ENCODE results near the gene GMPS. TPM values are rescaled to one million over a fixed set of nuclear protein-coding genes. Genes with fewer than 3 reads are reported as not detected.

The GMPS gene
- total RNA-seq, 1 donor, result 41.3 TPM

DNA sequence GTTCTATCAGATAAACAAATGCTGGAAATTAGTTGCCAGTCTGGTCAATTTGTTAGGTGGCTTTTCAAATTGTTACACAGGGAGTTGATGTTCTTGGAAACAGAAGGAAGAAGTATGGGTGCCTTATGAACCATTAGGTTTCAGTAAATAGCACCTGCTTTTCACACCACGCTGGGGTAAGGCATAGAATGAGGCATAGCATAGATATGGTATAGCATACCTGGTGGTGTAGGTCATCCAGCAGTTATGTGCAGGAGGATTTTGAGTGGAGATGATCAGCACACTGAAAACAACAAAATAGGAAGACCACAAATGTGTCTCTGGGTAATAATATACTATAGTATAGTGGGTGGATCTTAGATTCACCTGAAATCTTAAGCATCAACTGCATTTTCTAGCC lies 121.4 kb downstream of the GMPS start:
- Histone ChIP-seq H3K79me2 (ENCODE audit: insufficient read depth, low read length) (no peaks in the 10 kb centered on the region), H3K36me3 (ENCODE audit: insufficient read depth, low read length) (no peaks in the 10 kb centered on the region), H4K20me1 (ENCODE audit: insufficient read depth, low read length) (no peaks in the 10 kb centered on the region), H3K9me3 (ENCODE audit: low read depth, low read length) (no peaks in the 10 kb centered on the region), H3K4me2 (ENCODE audit: insufficient read depth, low read length) (no peak overlapping the region), H3K27ac (ENCODE audit: low read depth, low read length) (no peak overlapping the region), H3K27me3 (ENCODE audit: insufficient read depth, low read length) (no peaks in the 10 kb centered on the region), H3K4me1 (ENCODE audit: insufficient read depth, low read length) (no peaks in the 10 kb centered on the region), H3K4me3 (ENCODE audit: insufficient read depth, low read length) (no peak overlapping the region), H2AFZ (ENCODE audit: low read length) (no peak overlapping the region)
- DNase-seq (ENCODE audit: insufficient read length, low spot score, missing footprints), result no peak
- TF ChIP-seq, protein P1, sequence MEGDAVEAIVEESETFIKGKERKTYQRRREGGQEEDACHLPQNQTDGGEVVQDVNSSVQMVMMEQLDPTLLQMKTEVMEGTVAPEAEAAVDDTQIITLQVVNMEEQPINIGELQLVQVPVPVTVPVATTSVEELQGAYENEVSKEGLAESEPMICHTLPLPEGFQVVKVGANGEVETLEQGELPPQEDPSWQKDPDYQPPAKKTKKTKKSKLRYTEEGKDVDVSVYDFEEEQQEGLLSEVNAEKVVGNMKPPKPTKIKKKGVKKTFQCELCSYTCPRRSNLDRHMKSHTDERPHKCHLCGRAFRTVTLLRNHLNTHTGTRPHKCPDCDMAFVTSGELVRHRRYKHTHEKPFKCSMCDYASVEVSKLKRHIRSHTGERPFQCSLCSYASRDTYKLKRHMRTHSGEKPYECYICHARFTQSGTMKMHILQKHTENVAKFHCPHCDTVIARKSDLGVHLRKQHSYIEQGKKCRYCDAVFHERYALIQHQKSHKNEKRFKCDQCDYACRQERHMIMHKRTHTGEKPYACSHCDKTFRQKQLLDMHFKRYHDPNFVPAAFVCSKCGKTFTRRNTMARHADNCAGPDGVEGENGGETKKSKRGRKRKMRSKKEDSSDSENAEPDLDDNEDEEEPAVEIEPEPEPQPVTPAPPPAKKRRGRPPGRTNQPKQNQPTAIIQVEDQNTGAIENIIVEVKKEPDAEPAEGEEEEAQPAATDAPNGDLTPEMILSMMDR (IDR thresholded peaks at IDR 0.05; ENCODE audit: extremely low read depth, low read depth, low read length), result no peak

Other genes with a start within 250 kb of the GMPS start
- gene PLCH1, start 125.6 kb upstream of the GMPS start, total RNA-seq, result under 0.01 and 0.36 TPM in 2 replicates
- gene C3orf33, start 64.4 kb upstream of the GMPS start, total RNA-seq, result 2.5 and 4.7 TPM in 2 replicates
- 35.7 and 36.9 TPM in 2 replicates for gene SLC33A1, start 16.2 kb upstream of the GMPS start, total RNA-seq
- under 0.01 and 0.36 TPM in 2 replicates for gene KCNAB1, start 249.9 kb downstream of the GMPS start, total RNA-seq